NCI-H2081 (cell line): Measurements from ENCODE around the gene VIT.
"Not testable (repeated sequence)": the region's sequence is repeated elsewhere in the genome, so short reads cannot be mapped to it uniquely, and the experiment has no call there.

Experiments used
- DNase-seq, 2 experiments: peaks; one replicate each; lab custom pipeline; 2025; lab: John Stamatoyannopoulos, UW

VIT gene

GRCh38 chr2:36678856-36679255 is 17.7 kb upstream of the VIT start:
- DNase-seq = no peak

- DNase-seq = no peak
Measured at GRCh38 chr2:36680012-36680411, 16.5 kb upstream of the VIT start.

DNA sequence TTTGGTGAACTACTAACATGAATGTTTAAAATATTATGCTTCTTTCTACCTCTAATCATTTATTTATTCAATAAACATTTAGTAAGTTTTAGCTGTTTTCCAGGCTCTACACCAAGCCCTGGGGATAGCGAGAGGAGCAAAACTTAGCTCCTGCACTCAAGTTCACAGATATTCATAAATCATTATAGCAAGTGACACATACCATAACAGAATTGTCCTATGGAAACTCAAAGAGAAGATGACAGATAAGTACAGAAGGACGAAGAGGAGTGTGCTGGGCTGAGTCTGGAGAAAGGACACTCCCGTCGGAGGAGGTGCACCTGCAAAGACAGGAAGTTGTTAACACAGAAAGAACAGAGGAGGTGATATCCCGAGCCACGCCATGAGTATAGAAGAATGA is 13.9 kb upstream of the VIT start:
- no peak for DNase-seq

GRCh38 chr2:36683002-36683401 is 13.5 kb upstream of the VIT start:
- DNase-seq = no peak

DNA sequence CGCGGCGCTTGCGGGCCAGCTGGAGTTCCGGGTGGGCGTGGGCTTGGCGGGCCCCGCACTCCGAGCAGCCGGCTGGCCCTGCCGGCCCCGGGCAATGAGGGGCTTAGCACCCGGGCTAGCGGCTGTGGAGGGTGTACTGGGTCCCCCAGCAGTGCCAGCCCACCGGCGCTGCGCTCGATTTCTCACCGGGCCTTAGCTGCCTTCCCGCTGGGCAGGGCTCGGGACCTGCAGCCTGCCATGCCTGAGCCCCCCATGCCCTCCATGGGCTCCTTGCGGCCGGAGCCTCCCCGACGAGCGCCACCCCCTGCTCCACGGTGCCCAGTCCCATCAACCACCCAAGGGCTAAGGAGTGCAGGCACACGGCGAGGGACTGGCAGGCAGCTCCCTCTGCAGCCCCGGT is 8.2 kb upstream of the VIT start:
- not testable (repeated sequence) for DNase-seq

- DNase-seq = not testable (repeated sequence)
Measured at GRCh38 chr2:36689013-36689412, 7.5 kb upstream of the VIT start.

DNA sequence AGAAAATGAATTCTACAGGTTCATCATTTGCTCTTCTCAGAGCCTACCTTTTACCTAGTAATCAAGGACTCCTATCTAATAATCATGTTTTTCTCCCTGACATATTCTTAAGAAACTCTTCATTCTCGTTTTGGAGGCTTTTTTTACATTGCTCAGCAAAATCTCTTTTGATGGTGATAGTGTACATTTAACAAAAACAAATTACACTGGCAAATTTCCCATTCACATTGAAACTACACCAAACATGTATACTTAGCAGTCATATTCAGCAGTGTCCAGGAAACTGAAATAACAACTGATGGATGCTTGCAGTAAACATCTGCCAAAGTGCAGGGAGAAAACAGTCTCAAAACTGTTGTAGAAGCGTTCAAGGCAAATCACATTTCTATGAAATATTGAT is 4.4 kb upstream of the VIT start:
- no peak for DNase-seq

DNA sequence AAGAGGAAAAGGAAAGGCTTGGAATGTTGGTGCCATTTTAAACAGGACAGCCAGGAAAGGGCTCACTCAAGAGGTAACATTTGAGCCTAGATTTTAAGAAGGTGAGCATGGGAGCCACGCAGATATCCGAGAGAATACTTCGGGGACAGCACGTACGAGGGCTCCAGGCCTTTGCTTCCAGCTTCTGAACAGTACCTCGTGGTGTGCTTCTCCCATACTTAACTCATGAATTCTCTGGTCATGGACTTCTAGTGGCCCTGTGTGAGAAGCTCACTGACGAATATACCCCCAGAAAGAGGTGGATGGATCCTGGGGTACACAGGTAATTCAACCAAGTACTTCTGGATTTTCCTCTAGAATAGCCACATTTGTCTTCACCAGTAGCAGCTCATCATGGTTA is 2.7 kb upstream of the VIT start:
- no peak for DNase-seq

DNA sequence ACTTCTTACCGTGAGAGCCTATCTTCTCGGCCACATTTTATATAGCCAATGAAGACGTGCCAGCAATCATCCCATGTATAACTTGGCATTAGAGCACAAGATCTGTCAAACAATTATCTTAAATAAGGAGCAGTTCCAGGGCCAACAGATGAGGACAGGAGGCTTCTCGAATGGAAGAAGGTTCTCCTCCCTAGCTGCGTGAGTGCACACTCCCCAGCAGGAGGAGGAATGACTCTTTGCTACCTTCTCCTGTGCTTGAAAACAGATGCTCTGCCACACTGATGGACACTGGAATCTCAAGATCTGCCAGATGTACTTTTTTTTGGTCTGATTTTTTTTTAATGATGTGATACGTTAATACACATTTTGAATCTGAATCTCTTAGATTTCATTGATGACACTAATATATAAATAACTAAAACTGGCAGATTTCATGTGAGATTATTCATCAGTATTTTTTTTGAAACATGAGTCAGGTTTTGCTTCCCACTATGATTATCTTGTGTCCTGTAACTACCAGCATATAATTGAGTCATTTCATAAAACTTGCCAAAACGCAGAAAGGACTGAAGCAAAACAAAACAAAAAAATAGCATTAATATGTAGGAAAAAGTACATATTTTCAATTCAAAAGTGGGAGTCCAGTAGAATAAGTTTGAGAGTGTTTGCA is 626 bp upstream of the VIT start:
- DNase-seq = no peak

- no peak for DNase-seq
Measured at GRCh38 chr2:36697424-36698066, 1.0 kb downstream of the VIT start.

DNA sequence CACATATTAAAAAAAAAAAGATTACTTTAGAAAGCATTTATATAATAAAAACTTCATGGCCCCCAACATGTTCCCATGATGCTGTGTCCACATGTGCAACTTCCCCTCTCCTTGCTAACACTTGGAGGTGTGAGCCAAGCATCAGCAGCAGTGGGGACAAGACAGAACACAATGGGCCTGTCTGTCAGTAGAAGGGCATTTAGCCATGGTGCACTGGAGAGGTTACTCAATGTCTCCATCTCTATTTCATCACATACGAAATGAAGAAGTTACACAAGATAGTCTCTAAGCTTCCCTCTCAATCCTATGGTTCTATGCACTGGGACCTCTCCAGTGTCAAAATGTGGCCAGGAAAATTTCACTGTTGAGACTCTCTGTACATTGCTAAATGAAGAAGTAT is 2.5 kb downstream of the VIT start:
- no peak for DNase-seq

DNA sequence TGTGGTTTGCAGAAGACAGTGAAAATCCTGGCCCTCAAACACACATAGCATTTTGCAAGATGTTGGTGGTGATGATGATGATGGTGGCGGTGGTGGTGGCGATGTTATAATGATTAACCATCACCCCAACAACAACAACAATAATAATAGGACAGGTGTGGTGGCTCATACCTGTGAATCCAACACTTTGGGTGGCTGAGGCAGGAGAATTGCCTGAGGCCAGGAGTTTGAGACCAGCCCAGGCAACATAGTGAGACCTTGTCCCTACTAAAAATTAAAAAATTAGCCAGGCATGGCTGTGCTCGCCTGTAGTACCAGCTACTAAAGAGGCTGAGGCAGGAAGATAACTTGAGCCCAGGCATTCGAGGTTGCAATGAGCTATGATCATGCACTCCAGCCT is 3.8 kb downstream of the VIT start:
- no peak for DNase-seq

- DNase-seq = no peak
Measured at GRCh38 chr2:36701391-36701795, 4.9 kb downstream of the VIT start.

- no peak for DNase-seq
Measured at GRCh38 chr2:36701918-36702317, 5.4 kb downstream of the VIT start.

GRCh38 chr2:36702781-36703180 is 6.3 kb downstream of the VIT start:
- DNase-seq = no peak

- DNase-seq = no peak
Measured at GRCh38 chr2:36704475-36705150, 8.1 kb downstream of the VIT start.

DNA sequence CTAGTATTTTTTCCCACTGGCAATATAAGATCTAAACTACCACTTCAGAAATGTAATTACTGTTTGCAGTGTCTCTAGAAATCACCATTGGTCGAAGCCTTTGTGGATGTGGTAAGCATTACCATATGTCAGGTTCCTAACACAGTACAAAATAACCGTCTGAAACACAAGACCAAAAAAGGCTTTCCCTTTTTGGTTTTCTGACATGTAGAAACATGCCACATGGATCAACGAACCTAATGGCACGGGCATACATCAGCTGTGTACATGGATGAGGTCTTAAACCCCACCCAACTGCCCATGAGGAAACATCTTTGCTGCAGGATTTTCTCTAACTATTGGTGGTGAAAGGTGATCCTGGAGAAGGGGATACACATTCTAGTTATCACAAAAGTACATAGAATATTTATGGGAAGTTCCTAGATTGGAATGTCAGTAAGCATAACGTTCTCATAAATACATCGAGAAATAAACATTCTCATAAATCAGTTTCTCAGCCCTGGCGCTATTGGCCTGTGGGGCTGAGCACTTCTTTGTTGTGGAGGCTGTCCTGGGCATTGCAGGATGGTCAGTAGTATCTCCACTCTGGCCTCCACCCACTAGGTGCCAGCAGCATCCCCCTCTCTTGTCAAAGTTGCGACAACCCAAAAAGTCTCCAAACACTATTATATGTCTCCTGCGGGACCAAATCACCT is 9.0 kb downstream of the VIT start:
- no peak for DNase-seq

DNA sequence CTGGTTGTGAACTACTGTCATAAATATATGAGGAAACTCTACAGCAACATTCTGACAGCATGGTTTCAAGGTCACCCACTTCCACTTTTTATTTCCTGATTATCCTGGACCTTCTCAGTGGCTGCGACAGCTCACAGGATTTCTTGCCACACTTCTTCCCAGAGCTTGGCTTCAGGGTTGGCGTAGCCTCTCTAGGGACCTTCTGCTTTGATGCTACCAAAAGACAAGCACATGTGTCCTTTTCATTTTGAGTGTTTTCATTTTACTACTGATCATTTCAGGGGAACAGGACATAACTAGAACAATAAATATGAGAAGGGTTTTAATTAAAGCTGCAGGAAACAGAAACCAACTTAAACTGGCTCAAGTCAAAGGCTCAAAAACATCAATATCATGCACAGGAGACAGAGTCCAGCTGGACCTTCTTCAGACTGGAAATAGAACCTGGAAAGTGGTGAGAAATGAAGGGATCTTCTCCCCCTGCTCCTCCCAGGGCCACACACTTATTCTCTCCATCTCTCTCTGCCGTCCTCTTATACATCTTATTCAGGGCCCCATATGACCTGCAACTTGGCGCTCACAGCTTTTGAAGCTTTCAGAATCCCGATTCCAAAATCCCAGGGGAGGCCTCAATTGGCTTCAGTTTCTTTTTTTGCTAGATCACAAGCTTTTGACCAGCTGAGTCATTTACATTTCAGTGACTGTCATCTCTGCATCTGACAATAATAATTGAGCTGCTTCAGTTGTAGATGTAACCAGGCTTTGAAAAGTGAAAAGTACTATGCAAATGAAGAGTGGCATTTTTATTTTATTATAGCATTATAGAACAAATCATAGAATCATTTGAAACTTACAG is 9.7 kb downstream of the VIT start:
- DNase-seq = no peak

DNA sequence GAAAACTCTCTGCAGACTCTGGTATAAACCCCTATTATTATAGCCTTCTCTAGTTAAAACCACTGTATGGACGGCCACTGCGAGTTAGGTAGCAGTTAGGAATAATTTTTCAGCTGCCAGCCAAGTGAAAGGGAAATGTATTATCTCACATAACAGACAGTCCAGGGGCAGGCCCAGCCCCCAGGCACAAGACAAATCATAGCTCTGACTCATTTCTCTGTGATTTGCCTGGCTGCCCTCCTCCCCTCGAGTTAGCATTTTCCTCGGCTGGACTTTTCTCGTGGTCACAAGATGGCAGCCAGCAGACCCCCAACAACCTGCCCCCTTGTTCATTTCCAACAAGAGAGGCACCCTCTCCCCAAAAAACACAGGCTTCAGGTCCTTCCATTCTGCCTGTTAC is 10.5 kb downstream of the VIT start:
- no peak for DNase-seq

DNA sequence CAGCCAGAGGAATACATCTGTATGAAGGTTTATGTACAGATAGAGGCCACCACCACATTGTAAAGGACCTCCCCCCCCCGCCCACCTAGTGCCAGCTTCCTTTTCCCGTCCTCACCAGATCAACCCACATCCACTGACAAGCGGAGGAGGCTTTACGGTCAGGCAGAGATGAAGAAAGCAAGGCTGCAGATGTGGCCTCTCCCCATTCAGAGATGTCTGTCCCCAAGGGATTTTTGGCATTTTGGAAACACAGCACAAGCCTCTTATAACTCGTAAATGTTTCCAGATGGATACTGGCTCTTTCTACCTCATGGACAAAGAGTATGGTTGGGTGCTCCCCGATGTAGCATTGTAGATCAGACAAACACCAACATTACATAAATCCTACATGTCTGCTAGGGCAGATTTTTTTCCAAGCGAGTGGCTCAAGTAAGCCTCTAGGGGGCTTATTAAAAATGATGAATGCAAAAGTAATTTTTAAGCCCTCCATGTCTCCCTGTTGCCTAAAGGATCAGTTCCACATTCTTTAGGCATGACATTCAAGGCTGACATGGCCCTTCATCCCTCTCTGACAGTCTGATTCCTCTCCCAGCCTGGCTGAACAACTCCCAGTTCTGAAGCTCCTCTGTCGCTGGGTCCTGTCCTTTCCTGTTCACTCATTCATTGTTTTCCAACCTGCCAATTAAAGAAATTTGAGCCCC is 11.7 kb downstream of the VIT start:
- no peak for DNase-seq

- no peak for DNase-seq
Measured at GRCh38 chr2:36710858-36711515, 14.5 kb downstream of the VIT start.
